Cardiac muscle cell (in vitro differentiated cells and primary cell): ENCODE data around the gene MPND. TPM values are rescaled to one million over a fixed set of nuclear protein-coding genes. Genes with fewer than 3 reads are reported as not detected.
A peak's percentile ranks its signal among the peaks of the same experiment; 100 is the strongest.

Experiments used
- DNase-seq, 2 donors: peaks; one replicate each; pipeline versions ENCODE4 v3.0.0 to v3.0.0-alpha.2; 2010 to 2017; ENCODE audit warnings: low read depth in 1 of 2, low spot score in 1 of 2
- H3K27ac ChIP-seq: fragments of 200-600 bp; sonication (generic); 2 replicates; pipeline ENCODE4 v1.5.1; 2016
- H3K27me3 ChIP-seq: fragments of 200-600 bp; sonication (generic); 2 replicates; pipeline ENCODE4 v1.6.0; 2016; ENCODE audit warnings: control low read depth
- H3K36me3 ChIP-seq: fragments of 200-600 bp; sonication (generic); 2 replicates; pipeline ENCODE4 v1.5.1; 2016; ENCODE audit warnings: control low read depth
- H3K4me1 ChIP-seq: fragments of 200-600 bp; sonication (generic); 2 replicates; pipeline ENCODE4 v1.8.1; 2017; ENCODE audit warnings: low read depth, mild to moderate bottlenecking, mixed run types
- H3K4me3 ChIP-seq: fragments of 200-600 bp; sonication (generic); 2 replicates; pipeline ENCODE4 v1.5.1; 2016; ENCODE audit warnings: mild to moderate bottlenecking
- H3K9me3 ChIP-seq: fragments of 200-600 bp; sonication (generic); 2 replicates; pipeline ENCODE4 v1.5.1; 2017; ENCODE audit warnings: low read depth, mild to moderate bottlenecking, control low read depth
- polyA plus RNA-seq: library from polyadenylated mRNA; unstranded; fragments of >200 nt; fragmentation: Nextera tagmentation; extraction: Ambion mirVana; gene quantifications from 2 replicates; pipeline ENCODE4 v1.2.1, GENCODE V29; 2016
- total RNA-seq: library from RNA; depleted of rRNA; stranded (reverse); fragments of >200 nt; gene quantifications from 2 replicates; pipeline ENCODE4 v1.2.3, GENCODE V29; 2016
- TF ChIP-seq, protein P1 (sequence below): IDR thresholded peaks from 2 replicates; pipeline ENCODE4 v1.5.1; 2012; ENCODE audit warnings: low read depth, mild to moderate bottlenecking, low read length

Gene MPND
- total and polyA plus RNA-seq, 2 experiments from 2014 or later: 19.2 to 19.8 TPM

DNA sequence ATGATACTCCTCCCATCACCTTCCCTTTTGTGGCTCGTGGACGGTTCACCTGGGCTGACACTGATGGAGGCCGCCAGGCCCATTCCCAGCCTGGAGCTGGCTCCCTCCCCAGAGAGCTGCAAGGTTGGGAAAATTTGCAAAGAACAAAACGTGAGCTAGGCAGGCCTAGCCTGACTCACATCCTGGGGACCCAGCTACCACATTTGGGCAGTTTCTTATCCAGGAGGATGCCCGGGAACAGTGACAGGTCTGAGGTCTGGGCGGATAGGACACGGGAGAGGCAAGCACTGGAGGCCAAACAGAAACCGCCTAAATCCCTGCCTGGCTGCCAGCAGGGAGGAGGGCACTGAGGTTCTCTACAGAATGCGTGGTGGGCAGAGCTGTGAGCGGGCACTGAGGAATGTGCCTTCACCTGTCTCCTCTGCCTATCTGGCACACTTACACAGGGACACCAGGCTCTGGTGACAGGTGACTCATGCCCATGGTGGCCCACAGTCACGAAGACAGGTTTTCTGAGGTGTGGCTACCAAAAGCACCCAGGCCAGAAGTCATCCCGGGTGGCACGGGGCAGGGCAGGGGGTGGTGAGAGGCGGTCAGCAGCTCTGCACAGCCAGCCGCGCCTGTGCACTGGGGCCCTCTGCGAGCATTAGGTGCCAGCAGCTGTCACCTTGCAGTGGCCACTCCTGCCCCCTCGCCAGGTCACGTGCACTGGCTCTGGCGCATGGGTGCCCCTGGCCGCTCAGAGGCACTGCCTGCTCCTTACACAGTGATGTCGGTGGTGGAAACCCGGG lies 33.8 kb downstream of the MPND start:
- TF ChIP-seq, protein P1, sequence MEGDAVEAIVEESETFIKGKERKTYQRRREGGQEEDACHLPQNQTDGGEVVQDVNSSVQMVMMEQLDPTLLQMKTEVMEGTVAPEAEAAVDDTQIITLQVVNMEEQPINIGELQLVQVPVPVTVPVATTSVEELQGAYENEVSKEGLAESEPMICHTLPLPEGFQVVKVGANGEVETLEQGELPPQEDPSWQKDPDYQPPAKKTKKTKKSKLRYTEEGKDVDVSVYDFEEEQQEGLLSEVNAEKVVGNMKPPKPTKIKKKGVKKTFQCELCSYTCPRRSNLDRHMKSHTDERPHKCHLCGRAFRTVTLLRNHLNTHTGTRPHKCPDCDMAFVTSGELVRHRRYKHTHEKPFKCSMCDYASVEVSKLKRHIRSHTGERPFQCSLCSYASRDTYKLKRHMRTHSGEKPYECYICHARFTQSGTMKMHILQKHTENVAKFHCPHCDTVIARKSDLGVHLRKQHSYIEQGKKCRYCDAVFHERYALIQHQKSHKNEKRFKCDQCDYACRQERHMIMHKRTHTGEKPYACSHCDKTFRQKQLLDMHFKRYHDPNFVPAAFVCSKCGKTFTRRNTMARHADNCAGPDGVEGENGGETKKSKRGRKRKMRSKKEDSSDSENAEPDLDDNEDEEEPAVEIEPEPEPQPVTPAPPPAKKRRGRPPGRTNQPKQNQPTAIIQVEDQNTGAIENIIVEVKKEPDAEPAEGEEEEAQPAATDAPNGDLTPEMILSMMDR: no peak
- Histone ChIP-seq H3K4me3 (no peak overlapping the region), H3K27me3 (no peaks in the 10 kb centered on the region), H3K27ac (peak overlapping the region; percentile 87), H3K9me3 (no peaks in the 10 kb centered on the region), H3K36me3 (no peaks in the 10 kb centered on the region), H3K4me1 (peaks cover 31% of the 10 kb centered on the region)
- DNase-seq: no peak

DNA sequence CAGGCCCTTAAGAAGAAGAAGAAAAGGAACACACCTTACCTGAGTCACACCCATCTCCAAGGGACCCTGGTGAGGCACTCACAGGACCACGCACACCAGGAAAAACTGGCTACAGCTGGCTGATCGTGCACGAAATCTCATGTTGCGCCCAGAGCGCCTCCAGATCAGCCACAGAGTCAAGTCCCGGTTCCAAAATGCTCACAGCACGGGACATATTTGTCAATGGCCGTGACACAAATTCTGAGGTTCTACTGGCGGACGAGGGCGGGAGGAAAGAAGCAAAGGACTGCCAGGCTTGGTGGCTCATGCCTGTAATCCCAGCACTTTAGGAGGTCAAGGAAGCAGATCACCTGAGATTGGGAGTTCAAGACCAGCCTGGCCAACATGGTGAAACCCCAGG lies 35.5 kb downstream of the MPND start:
- Histone ChIP-seq H3K9me3 (no peaks in the 10 kb centered on the region), H3K27ac (no peak overlapping the region), H3K4me3 (no peak overlapping the region), H3K27me3 (no peaks in the 10 kb centered on the region), H3K4me1 (peaks cover 29% of the 10 kb centered on the region), H3K36me3 (no peaks in the 10 kb centered on the region)
- no peak for DNase-seq
- TF ChIP-seq, protein P1: no peak

DNA sequence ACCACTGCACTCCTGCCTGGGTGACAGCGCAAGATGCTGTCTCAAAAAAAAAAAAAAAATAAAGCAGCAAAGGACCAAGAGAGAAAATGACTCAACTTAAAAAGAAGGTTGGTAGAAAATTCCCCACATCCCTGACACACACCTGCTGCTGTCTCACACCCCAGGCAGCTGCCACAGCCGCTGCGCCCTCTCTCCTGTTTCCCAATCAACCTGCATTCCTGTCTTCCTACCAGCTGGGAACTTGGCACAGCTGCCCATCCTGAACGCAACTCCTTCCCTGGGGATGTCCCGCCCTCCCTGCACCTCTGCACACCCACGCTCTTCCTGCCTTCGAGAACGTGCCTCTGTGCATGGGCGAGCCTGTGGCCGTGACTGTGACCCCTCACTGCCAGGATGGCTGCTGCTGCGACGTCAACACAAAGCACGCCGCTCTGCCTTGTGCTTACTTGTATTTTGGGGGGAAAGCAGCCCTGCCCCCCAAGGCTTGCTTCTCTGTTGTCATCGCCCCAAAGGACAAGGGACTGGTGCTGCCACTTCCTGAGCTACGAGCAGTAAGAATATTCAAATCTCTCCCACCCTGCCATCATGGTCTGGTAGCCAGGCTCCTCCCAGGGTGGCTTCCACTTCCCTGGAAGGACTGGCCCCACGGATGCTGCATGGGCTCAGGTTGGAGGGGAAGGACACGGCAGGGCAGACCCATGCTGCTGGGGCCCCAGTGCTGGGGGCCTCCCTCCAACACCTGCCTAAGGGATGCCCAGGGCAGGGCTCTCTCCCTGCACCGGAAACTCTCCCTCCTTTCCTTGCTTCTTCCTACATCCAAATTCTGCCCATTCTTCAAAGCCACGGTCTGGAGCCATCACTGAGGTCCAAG lies 36.3 kb downstream of the MPND start:
- H3K27ac ChIP-seq: no peak overlapping the region
- TF ChIP-seq, protein P1: no peak
- no peaks in the 10 kb centered on the region for H3K27me3 ChIP-seq
- peaks cover 22% of the 10 kb centered on the region for H3K4me1 ChIP-seq
- H3K9me3 ChIP-seq: no peaks in the 10 kb centered on the region
- H3K36me3 ChIP-seq: no peaks in the 10 kb centered on the region
- peak in 1 of 2 donors; percentile 63 for DNase-seq
- H3K4me3 ChIP-seq: no peak overlapping the region

DNA sequence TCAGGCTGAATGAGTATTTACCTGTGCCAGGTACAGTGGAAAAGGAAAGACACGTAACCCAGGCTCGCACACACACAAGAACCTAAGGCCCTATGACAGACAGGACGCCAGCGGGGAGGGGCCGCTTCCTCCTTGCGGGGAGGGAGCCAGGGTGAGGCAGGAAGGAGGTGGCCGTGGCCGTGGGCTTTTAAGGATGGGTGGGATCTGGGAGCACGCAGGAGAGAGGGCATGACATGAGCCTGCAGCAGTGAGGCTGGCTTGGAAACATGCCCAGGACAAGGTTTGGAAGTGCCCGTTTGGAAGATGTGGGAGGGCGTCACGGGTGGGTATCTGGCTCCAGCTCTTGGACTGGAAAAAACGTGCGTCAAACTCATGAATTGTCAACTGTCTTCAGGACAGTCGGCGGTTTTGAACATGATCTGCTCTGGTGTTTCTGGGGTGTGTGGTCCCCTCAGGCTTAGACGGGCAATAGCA lies 36.9 kb downstream of the MPND start:
- Histone ChIP-seq H3K27ac (no peak overlapping the region), H3K9me3 (no peaks in the 10 kb centered on the region), H3K4me3 (no peak overlapping the region), H3K36me3 (no peaks in the 10 kb centered on the region), H3K4me1 (peaks cover 15% of the 10 kb centered on the region), H3K27me3 (no peaks in the 10 kb centered on the region)
- DNase-seq: no peak
- TF ChIP-seq, protein P1: no peak

DNA sequence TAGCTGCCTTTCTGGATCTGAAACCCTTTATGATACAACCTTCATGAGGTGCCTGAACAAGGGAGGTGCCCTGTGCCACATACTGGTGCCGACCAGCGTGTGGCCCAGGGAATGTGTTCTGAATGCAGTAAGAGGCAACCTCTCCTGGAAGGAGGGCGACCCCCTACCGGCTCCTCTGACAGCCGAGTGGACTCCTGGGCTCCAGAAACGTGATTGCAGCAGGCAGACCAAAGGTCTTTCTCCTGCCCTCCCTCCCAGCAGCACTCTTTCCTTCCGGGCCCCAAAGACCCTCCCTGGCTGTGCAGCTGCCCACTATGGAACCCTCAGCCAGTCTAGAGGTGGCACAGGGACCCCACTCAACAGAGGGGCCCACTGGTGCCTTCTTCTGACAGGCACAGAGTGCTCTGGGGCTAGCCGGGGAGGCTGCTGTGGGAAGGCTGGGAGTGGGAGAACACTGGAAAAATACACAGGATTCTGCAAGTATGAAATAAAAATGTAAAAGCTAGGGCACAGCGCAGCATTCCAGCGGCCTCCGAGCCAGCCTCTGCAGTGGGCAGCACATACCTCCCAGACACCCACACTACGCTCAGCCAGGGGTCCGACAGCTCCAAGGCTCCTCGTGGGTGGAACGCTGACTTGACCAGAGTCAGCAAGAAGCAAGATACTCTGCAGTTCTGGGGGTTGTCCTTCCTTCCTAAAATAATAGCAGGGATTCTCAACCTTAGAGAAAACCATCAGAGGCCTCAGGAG lies 42.1 kb downstream of the MPND start:
- no peak overlapping the region for H3K4me3 ChIP-seq
- H3K27ac ChIP-seq: no peak overlapping the region
- H3K4me1 ChIP-seq: peaks cover 23% of the 10 kb centered on the region
- no peaks in the 10 kb centered on the region for H3K9me3 ChIP-seq
- H3K27me3 ChIP-seq: no peaks in the 10 kb centered on the region
- TF ChIP-seq, protein P1: no peak
- DNase-seq: no peak
- peaks cover 2% of the 10 kb centered on the region for H3K36me3 ChIP-seq
